ENCODE measurements around the gene EFNA1.
A peak's percentile ranks its signal among the peaks of the same experiment; 100 is the strongest.

EFNA1 gene

GRCh38 chr1:155084722-155085503 is 42.8 kb upstream of the EFNA1 start (continued):
- no peak for TF ChIP-seq PRDM2 (tag by site-specific recombination; IDR thresholded peaks at IDR 0.05; ENCODE audit: borderline replicate concordance)
- TF ChIP-seq ZNF473 (tag by site-specific recombination; IDR thresholded peaks at IDR 0.05): no peak
- no peak for TF ChIP-seq ZNF530 (tag by site-specific recombination; IDR thresholded peaks at IDR 0.05; ENCODE audit: low read depth)
- no peak for TF ChIP-seq ZNF585B (tag by site-specific recombination; IDR thresholded peaks at IDR 0.05)
- TF ChIP-seq, protein P1, sequence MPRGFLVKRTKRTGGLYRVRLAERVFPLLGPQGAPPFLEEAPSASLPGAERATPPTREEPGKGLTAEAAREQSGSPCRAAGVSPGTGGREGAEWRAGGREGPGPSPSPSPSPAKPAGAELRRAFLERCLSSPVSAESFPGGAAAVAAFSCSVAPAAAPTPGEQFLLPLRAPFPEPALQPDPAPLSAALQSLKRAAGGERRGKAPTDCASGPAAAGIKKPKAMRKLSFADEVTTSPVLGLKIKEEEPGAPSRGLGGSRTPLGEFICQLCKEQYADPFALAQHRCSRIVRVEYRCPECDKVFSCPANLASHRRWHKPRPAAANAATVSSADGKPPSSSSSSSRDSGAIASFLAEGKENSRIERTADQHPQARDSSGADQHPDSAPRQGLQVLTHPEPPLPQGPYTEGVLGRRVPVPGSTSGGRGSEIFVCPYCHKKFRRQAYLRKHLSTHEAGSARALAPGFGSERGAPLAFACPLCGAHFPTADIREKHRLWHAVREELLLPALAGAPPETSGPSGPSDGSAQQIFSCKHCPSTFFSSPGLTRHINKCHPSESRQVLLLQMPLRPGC (tag by site-specific recombination; IDR thresholded peaks at IDR 0.05): no peak; the same call in 1 of the 2 replicates
- TF ChIP-seq ZNF341 (tag by site-specific recombination; IDR thresholded peaks at IDR 0.05; ENCODE audit: low read depth): peak; percentile 74
- TF ChIP-seq ZNF140 (tag by site-specific recombination; IDR thresholded peaks at IDR 0.05): no peak
- peak; percentile 95 for TF ChIP-seq ZNF654 (tag by site-specific recombination; IDR thresholded peaks at IDR 0.05; ENCODE audit: low read depth)
- no peak for TF ChIP-seq YY2 (tag by site-specific recombination; IDR thresholded peaks at IDR 0.05)
- peak; percentile 66; the same call in 1 of the 2 replicates for TF ChIP-seq KLF16 (tag by site-specific recombination; IDR thresholded peaks at IDR 0.05)
- TF ChIP-seq ZXDB (tag by site-specific recombination; IDR thresholded peaks at IDR 0.05): peak; percentile 78
- peak; percentile 49; the same call in 1 of the 2 replicates for TF ChIP-seq ZNF558 (tag by site-specific recombination; IDR thresholded peaks at IDR 0.05)
- no peak for TF ChIP-seq ZNF26 (tag by site-specific recombination; IDR thresholded peaks at IDR 0.05)
- no peak for TF ChIP-seq ZNF48 (tag by site-specific recombination; IDR thresholded peaks at IDR 0.05)
- TF ChIP-seq, protein P2, sequence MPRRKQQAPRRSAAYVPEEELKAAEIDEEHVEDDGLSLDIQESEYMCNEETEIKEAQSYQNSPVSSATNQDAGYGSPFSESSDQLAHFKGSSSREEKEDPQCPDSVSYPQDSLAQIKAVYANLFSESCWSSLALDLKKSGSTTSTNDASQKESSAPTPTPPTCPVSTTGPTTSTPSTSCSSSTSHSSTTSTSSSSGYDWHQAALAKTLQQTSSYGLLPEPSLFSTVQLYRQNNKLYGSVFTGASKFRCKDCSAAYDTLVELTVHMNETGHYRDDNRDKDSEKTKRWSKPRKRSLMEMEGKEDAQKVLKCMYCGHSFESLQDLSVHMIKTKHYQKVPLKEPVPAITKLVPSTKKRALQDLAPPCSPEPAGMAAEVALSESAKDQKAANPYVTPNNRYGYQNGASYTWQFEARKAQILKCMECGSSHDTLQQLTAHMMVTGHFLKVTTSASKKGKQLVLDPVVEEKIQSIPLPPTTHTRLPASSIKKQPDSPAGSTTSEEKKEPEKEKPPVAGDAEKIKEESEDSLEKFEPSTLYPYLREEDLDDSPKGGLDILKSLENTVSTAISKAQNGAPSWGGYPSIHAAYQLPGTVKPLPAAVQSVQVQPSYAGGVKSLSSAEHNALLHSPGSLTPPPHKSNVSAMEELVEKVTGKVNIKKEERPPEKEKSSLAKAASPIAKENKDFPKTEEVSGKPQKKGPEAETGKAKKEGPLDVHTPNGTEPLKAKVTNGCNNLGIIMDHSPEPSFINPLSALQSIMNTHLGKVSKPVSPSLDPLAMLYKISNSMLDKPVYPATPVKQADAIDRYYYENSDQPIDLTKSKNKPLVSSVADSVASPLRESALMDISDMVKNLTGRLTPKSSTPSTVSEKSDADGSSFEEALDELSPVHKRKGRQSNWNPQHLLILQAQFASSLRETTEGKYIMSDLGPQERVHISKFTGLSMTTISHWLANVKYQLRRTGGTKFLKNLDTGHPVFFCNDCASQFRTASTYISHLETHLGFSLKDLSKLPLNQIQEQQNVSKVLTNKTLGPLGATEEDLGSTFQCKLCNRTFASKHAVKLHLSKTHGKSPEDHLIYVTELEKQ (tag by site-specific recombination; IDR thresholded peaks at IDR 0.05; ENCODE audit: borderline replicate concordance): peak; percentile 36; the same call in 1 of the 2 replicates
- no peak for TF ChIP-seq ZNF23 (tag by site-specific recombination; IDR thresholded peaks at IDR 0.05; ENCODE audit: borderline replicate concordance)
- no peak for TF ChIP-seq ZNF18 (tag by site-specific recombination; IDR thresholded peaks at IDR 0.05)
- TF ChIP-seq ZNF488 (tag by site-specific recombination; IDR thresholded peaks at IDR 0.05): no peak
- TF ChIP-seq ZNF704 (tag by site-specific recombination; IDR thresholded peaks at IDR 0.05): no peak
- TF ChIP-seq SETDB1 (IDR thresholded peaks at IDR 0.05; ENCODE audit: insufficient read length, low read length): no peak
- TF ChIP-seq ZNF354C (tag by site-specific recombination; IDR thresholded peaks at IDR 0.05; ENCODE audit: borderline replicate concordance, low read depth): no peak
- TF ChIP-seq ZNF549 (tag by site-specific recombination; IDR thresholded peaks at IDR 0.05): no peak

Data from HEK293 (cell line).